ENCODE measurements around the gene ERMAP. TPM values are rescaled to one million over a fixed set of nuclear protein-coding genes. Genes with fewer than 3 reads are reported as not detected.

The ERMAP gene
- total and polyA plus RNA-seq, 4 donors, result 5.9 to 12.8 (median 8.6) TPM

DNA sequence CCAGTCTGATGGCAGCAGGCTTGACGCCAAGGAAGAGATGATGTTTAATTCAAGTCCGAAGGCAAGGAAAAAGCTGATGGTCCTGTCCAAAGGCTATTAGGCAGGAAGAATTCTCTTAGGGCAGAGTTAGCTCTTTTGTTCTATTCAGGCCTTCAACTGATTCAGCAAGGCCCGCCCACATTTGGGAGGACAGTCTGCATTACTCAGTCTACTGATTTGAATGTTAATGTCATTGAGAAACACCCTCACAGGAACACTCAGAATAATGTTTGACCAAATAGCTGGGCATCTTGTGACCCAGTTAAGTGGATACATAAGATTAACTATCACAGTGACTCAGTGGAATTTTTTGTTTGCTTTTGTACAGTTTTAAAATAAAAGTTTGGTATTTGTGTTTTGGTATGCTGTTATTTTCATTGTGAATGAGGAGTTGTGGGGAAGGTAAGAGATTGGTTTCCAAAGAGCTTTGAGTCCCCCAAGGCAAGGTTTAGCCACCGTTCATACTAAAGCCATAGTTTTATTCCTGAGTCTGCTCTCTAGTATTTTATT, 27.7 kb downstream of the ERMAP start:
- no peak overlapping the region for H3K27ac ChIP-seq (ENCODE audit: low read depth in 1 of 2, low read length in 2 of 2)
- H3K4me3 ChIP-seq (ENCODE audit: low read length in 2 of 2), result no peak overlapping the region
- intact Hi-C loops (cut with DNase I), result loop anchor here (10.0 kb wide), 2 partner anchors 80 to 160 kb away; partner anchors contain the start of genes C1orf50 (in 1 of the 2), P3H1 (in 1 of the 2) and YBX1 (in 1 of the 2)

DNA sequence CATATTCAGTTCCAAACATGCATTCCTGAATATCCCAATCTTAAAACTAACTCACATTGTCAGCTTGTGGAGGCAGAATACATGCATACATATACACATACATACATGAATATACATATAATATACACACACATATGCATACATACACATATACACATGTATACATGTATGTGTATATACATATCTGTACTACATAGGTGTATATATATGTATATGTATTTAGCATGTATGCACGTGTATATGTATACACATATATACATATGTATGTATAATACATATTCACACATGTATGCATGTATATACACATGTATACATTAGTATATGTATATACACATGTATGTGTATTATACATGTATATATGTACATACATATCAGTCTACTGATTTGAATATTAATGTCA, 28.3 kb downstream of the ERMAP start:
- intact Hi-C loops (cut with DNase I), result loop anchor here (10.0 kb wide), 2 partner anchors 80 to 160 kb away; partner anchors contain the start of genes C1orf50 (in 1 of the 2), P3H1 (in 1 of the 2) and YBX1 (in 1 of the 2)
- ATAC-seq (ENCODE audit: low FRiP score) (no peak), DNase-seq (no peak)
- no peaks in the 10 kb centered on the region for H3K27me3 ChIP-seq (ENCODE audit: control insufficient read depth in 1 of 2, insufficient read depth in 2 of 2, low read length in 1 of 2)
- H3K4me1 ChIP-seq (ENCODE audit: control insufficient read depth in 1 of 2, insufficient read depth in 2 of 2, low read length in 2 of 2), result peaks cover 0 to 2% of the 10 kb centered on the region in 2 donors
- WGBS, 2 donors, result 54 to 66% methylated on average over 1 of the region's 1 CpG
- H3K4me3 ChIP-seq (ENCODE audit: low read length in 2 of 2), result no peak overlapping the region
- no peaks in the 10 kb centered on the region for H3K9me3 ChIP-seq (ENCODE audit: control insufficient read depth, low read length)
- H3K27ac ChIP-seq (ENCODE audit: low read depth in 1 of 2, low read length in 2 of 2), result no peak overlapping the region
- no peaks in the 10 kb centered on the region for H3K36me3 ChIP-seq (ENCODE audit: control insufficient read depth in 1 of 2, insufficient read depth in 2 of 2, low read length in 1 of 2)

More for the DNA sequence above, 27.7 kb downstream of the ERMAP start:
- peaks cover 0 to 2% of the 10 kb centered on the region in 2 donors for H3K4me1 ChIP-seq (ENCODE audit: control insufficient read depth in 1 of 2, insufficient read depth in 2 of 2, low read length in 2 of 2)
- no peaks in the 10 kb centered on the region for H3K9me3 ChIP-seq (ENCODE audit: control insufficient read depth, low read length)
- DNase-seq (no peak), ATAC-seq (ENCODE audit: low FRiP score) (no peak)
- no peaks in the 10 kb centered on the region for H3K27me3 ChIP-seq (ENCODE audit: control insufficient read depth in 1 of 2, insufficient read depth in 2 of 2, low read length in 1 of 2)
- H3K36me3 ChIP-seq (ENCODE audit: control insufficient read depth in 1 of 2, insufficient read depth in 2 of 2, low read length in 1 of 2), result no peaks in the 10 kb centered on the region
- 82% methylated on average over 4 of the region's 4 CpGs for WGBS, 2 donors

DNA sequence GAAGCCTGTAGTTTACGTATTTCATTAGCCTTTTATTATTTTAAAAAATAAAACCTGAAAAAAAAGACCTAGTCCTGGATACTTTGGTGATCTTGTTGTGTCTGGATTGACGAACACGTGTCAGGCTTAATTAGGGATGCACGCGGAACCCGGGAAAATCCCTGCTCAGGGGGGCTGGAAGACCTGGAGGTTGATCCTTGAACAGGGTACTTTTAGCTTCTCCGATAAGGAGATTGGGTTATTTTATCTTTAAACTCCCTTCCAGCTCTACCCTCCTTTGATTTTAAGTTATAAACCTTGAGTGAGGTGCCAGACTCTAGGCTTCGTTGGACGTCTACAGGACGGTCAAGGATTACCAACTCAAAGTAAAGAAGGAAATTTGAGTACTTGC, 28.9 kb downstream of the ERMAP start:
- 2 to 3% methylated on average over 10 of the region's 10 CpGs for WGBS, 2 donors
- intact Hi-C loops (cut with DNase I), result loop anchor here (1.0 to 10.0 kb wide), 3 partner anchors 81 to 326 kb away; partner anchors contain the start of genes C1orf50 (in 1 of the 2), CFAP57 (in 1 of the 2), EBNA1BP2 (in 1 of the 2) and P3H1 (in 1 of the 2)
- Histone ChIP-seq H3K4me1 (ENCODE audit: control insufficient read depth in 1 of 2, insufficient read depth in 2 of 2, low read length in 2 of 2) (peaks cover 0 to 2% of the 10 kb centered on the region in 2 donors), H3K36me3 (ENCODE audit: control insufficient read depth in 1 of 2, insufficient read depth in 2 of 2, low read length in 1 of 2) (no peaks in the 10 kb centered on the region), H3K9me3 (ENCODE audit: control insufficient read depth, low read length) (no peaks in the 10 kb centered on the region), H3K27me3 (ENCODE audit: control insufficient read depth in 1 of 2, insufficient read depth in 2 of 2, low read length in 1 of 2) (no peaks in the 10 kb centered on the region), H3K4me3 (ENCODE audit: low read length in 2 of 2) (peak overlapping the region; percentile 70 to 81), H3K27ac (ENCODE audit: low read depth in 1 of 2, low read length in 2 of 2) (no peak overlapping the region)
- no peak for DNase-seq
- ATAC-seq (ENCODE audit: low FRiP score), result peak; percentile 1

DNA sequence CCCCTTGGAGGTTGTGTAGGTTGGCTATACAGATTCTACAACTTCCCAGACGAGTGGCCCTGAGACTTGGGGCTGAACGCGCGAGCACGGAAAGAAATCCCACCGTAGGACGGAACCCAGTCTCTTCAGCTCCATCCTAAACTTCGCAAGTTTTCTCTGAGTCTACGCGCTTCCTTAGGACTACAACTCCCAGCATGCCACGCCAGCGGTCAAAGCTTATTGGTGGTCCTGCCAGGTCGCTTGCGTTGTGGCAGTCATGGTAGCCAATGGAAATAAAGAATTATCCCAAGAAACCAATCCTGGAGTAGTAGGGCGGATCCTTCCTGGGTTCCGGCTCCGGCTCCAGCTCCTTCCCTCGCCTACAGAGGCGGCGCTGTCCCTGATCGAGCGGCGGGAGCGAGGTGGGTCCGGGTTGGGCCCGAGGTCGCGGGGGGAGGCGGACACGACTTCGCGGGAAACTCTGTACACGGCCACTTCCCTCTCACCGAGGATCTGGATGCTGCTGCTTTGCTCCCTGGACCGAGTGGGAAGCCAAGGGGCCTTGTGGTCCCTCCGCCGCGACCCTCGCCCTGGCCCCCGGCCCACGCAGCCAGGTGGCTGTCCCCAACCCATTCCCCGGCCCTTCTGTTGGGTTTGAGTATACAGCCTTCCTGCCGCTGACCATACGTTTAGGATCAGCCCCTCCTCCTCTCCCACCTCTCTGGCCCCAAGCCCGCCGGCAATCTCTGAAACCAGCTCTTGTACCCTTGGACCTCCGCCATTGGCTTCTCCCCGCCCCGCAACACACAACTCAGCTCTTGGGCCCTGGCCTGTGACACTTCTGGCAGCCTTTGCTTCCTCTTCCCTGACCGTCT, 29.6 kb downstream of the ERMAP start, which contains the start of gene ZNF691:
Gene ZNF691 (plus strand): TSS at position 357 of the 854 bp plus-strand sequence. CDS start 3,046 bp downstream, outside the sequence.
- 1% methylated on average over 50 of the region's 50 CpGs for WGBS, 2 donors
- peaks cover 0 to 1% of the 10 kb centered on the region in 2 donors for H3K36me3 ChIP-seq (ENCODE audit: control insufficient read depth in 1 of 2, insufficient read depth in 2 of 2, low read length in 1 of 2)
- H3K27me3 ChIP-seq (ENCODE audit: control insufficient read depth in 1 of 2, insufficient read depth in 2 of 2, low read length in 1 of 2), result no peaks in the 10 kb centered on the region
- H3K9me3 ChIP-seq (ENCODE audit: control insufficient read depth, low read length), result no peaks in the 10 kb centered on the region
- DNase-seq, result peak; percentile 94 to 97
- ATAC-seq (ENCODE audit: low FRiP score), result peak; percentile 99
- intact Hi-C loops (cut with DNase I), result loop anchor here (1.0 to 10.0 kb wide), 3 partner anchors 82 to 326 kb away; partner anchors contain the start of genes C1orf50 (in 1 of the 2), CFAP57 (in 1 of the 2), EBNA1BP2 (in 1 of the 2) and P3H1 (in 1 of the 2)
- no peak within 1 kb of the TSS for H3K27ac ChIP-seq (ENCODE audit: low read depth in 1 of 2, low read length in 2 of 2)
- peaks cover 0 to 2% of the 10 kb centered on the region in 2 donors for H3K4me1 ChIP-seq (ENCODE audit: control insufficient read depth in 1 of 2, insufficient read depth in 2 of 2, low read length in 2 of 2)
- peak within 1 kb of the TSS; percentile 81 to 96 for H3K4me3 ChIP-seq (ENCODE audit: low read length in 2 of 2)

DNA sequence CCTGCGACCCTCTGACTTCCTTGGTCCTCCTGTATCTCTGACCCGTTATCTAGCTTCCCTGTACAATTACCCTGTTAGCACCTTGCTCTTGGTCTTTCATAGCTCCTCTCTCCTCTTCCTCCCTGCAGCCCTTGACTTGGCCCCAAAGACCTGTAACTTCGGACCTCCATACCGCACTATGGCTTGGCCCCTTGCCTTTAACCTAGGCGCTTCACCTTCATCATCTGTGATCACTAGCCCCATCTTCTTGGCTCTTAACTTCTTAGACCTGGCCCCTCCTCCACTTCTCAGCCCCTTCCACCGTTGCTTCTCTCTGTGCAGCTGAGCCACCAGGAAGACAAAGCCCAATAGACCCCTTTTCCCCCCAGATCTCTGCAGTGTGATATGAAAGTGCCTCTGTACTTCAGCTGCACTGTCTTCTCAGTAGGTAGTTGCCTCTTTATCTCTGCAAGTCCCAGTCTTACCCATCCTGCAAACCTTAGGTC, 30.2 kb downstream of the ERMAP start:
- no peaks in the 10 kb centered on the region for H3K9me3 ChIP-seq (ENCODE audit: control insufficient read depth, low read length)
- H3K27me3 ChIP-seq (ENCODE audit: control insufficient read depth in 1 of 2, insufficient read depth in 2 of 2, low read length in 1 of 2), result no peaks in the 10 kb centered on the region
- ATAC-seq (ENCODE audit: low FRiP score), result no peak
- no peak overlapping the region for H3K27ac ChIP-seq (ENCODE audit: low read depth in 1 of 2, low read length in 2 of 2)
- peak overlapping the region; percentile 78 to 96 for H3K4me3 ChIP-seq (ENCODE audit: low read length in 2 of 2)
- no peak for DNase-seq
- peaks cover 0 to 2% of the 10 kb centered on the region in 2 donors for H3K36me3 ChIP-seq (ENCODE audit: control insufficient read depth in 1 of 2, insufficient read depth in 2 of 2, low read length in 1 of 2)
- intact Hi-C loops (cut with DNase I), result loop anchor here (10.0 kb wide), 2 partner anchors 82 to 162 kb away; partner anchors contain the start of genes C1orf50 (in 1 of the 2), P3H1 (in 1 of the 2) and YBX1 (in 1 of the 2)
- WGBS, 2 donors, result 4 to 8% methylated on average over 6 of the region's 6 CpGs
- H3K4me1 ChIP-seq (ENCODE audit: control insufficient read depth in 1 of 2, insufficient read depth in 2 of 2, low read length in 2 of 2), result peaks cover 0 to 2% of the 10 kb centered on the region in 2 donors

DNA sequence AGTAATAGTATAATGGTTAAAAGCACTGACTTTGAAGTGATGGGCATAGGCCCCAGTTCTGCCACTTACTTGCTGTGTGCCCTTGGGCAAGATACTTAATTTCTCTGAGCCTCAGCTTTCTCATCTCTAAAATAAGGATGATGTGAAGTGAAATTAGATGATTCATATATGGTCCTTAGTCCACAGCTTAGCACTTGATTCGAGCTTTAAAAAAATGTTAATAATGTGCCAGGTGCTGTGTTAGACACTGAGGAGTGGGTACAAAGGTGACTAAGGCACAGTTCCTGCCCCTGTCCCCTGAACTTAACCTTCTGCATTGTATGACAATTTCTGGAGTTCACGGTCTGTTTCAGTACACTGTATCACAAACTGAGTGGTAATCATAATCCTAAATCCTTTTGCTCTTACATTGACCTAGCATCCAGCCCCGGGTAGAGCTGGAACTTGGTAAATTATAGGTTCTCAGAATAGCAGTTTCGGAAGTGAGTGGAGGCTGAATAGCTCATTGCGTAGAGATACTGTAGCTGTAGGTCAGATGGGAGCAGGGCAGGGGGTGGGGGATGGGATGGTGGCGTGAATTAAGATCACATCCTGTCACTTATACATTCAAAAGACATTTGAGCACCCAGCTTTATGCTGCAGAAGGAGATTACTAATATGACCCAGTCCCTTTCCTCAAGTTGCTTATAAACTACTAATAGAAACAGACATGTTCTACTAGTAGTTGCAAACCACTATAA, 31.0 kb downstream of the ERMAP start:
- intact Hi-C loops (cut with DNase I), result loop anchor here (10.0 kb wide), 2 partner anchors 83 to 163 kb away; partner anchors contain the start of genes C1orf50 (in 1 of the 2), P3H1 (in 1 of the 2) and YBX1 (in 1 of the 2)

DNA sequence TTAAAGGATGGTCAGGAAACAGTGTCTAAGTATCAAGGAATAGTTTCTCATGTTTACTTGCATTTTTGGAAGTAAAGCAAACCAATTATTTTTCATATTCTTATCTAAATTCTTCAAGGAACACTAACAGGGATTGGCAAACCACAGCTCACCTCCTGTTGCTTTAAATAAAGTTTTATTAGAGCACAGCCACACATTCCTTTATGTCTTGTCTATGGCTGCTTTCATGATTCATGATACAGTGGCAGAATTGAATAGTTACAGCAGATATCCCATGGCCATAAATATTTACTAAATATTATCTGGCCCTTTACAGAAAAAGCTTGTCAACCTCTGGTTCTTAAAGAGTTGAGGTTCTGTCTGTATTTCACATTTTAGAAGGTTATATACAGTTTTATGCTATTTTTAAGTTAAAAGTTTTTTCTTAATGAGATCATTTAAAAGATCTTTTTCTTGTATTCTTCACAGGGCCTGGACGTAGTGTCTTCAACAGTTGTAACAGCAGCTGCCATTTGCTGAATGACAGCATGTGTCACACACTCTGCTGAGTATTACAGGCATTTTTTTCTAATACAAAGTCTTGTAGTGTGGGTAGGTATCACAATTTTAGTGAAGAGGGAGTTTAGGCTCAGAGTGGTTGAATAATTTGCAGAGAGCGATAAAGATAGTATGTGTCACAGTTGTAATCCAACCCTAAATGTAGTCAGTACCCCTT, 32.1 kb downstream of the ERMAP start:
- intact Hi-C loops (cut with DNase I), result loop anchor here (10.0 kb wide), 2 partner anchors 84 to 164 kb away; partner anchors contain the start of genes C1orf50 (in 1 of the 2), P3H1 (in 1 of the 2) and YBX1 (in 1 of the 2)
- WGBS, 2 donors, result 90 to 94% methylated on average over 2 of the region's 2 CpGs
- Histone ChIP-seq H3K36me3 (ENCODE audit: control insufficient read depth in 1 of 2, insufficient read depth in 2 of 2, low read length in 1 of 2) (peaks cover 0 to 2% of the 10 kb centered on the region in 2 donors), H3K27me3 (ENCODE audit: control insufficient read depth in 1 of 2, insufficient read depth in 2 of 2, low read length in 1 of 2) (no peaks in the 10 kb centered on the region), H3K4me3 (ENCODE audit: low read length in 2 of 2) (no peak overlapping the region), H3K4me1 (ENCODE audit: control insufficient read depth in 1 of 2, insufficient read depth in 2 of 2, low read length in 2 of 2) (peaks cover 0 to 2% of the 10 kb centered on the region in 2 donors), H3K9me3 (ENCODE audit: control insufficient read depth, low read length) (no peaks in the 10 kb centered on the region), H3K27ac (ENCODE audit: low read depth in 1 of 2, low read length in 2 of 2) (no peak overlapping the region)
- DNase-seq (no peak), ATAC-seq (ENCODE audit: low FRiP score) (no peak)

More for the DNA sequence above, 31.0 kb downstream of the ERMAP start:
- ATAC-seq (ENCODE audit: low FRiP score) (no peak), DNase-seq (no peak)
- H3K36me3 ChIP-seq (ENCODE audit: control insufficient read depth in 1 of 2, insufficient read depth in 2 of 2, low read length in 1 of 2), result peaks cover 0 to 2% of the 10 kb centered on the region in 2 donors
- H3K4me1 ChIP-seq (ENCODE audit: control insufficient read depth in 1 of 2, insufficient read depth in 2 of 2, low read length in 2 of 2), result peaks cover 0 to 2% of the 10 kb centered on the region in 2 donors
- H3K9me3 ChIP-seq (ENCODE audit: control insufficient read depth, low read length), result no peaks in the 10 kb centered on the region
- H3K27me3 ChIP-seq (ENCODE audit: control insufficient read depth in 1 of 2, insufficient read depth in 2 of 2, low read length in 1 of 2), result no peaks in the 10 kb centered on the region
- 74 to 75% methylated on average over 6 of the region's 6 CpGs for WGBS, 2 donors
- no peak overlapping the region for H3K4me3 ChIP-seq (ENCODE audit: low read length in 2 of 2)
- H3K27ac ChIP-seq (ENCODE audit: low read depth in 1 of 2, low read length in 2 of 2), result no peak overlapping the region
